ENCODE data around the gene GOLGA8K.
"Not testable (repeated sequence)": the region's sequence is repeated elsewhere in the genome, so short reads cannot be mapped to it uniquely, and the experiment has no call there.

- TF ChIP-seq ZFP3 (CRISPR knock-in tag; IDR thresholded peaks at IDR 0.05); ISL1 (CRISPR knock-in tag; IDR thresholded peaks at IDR 0.05); CSRNP3 (CRISPR knock-in tag; IDR thresholded peaks at IDR 0.05); ZC3H10 (CRISPR knock-in tag; IDR thresholded peaks at IDR 0.05); PATZ1 (CRISPR knock-in tag; IDR thresholded peaks at IDR 0.05; ENCODE audit: borderline replicate concordance); POU6F1 (CRISPR knock-in tag; IDR thresholded peaks at IDR 0.05; ENCODE audit: borderline replicate concordance, low read depth); ZNF565 (CRISPR knock-in tag; conservative IDR thresholded peaks at IDR 0.05; ENCODE audit: low read depth); SNAI2 (CRISPR knock-in tag; IDR thresholded peaks at IDR 0.05); TSHZ2 (CRISPR knock-in tag; IDR thresholded peaks at IDR 0.05); PPARA (CRISPR knock-in tag; IDR thresholded peaks at IDR 0.05; ENCODE audit: borderline replicate concordance); ARNTL (CRISPR knock-in tag; IDR thresholded peaks at IDR 0.05; ENCODE audit: borderline replicate concordance, low read depth): not testable (repeated sequence)
Observed at GRCh38 chr15:32374185-32374584, 28.9 kb downstream of the GOLGA8K start.

Measured in SK-N-SH treated with all-trans-retinoic acid at 6 μM for 48 hours (cell line).